Raji (cell line): Measurements from ENCODE around the gene MYL6.

Experiments
- POLR2A ChIP-seq: IDR thresholded peaks from 2 replicates; pipeline ENCODE4 v1.6.1; 2011; ENCODE audit warnings: low read depth, low read length, control low read depth; ENCODE audit not compliant: insufficient read depth

The MYL6 gene

GRCh38 chr12:56161690-56162351 lies 3.7 kb downstream of the MYL6 start:
- no peak for TF ChIP-seq POLR2A

- TF ChIP-seq POLR2A, result no peak
These were observed 4.5 kb downstream of the MYL6 start for GRCh38 chr12:56162468-56163290.

- TF ChIP-seq POLR2A, result no peak
These were observed 5.6 kb downstream of the MYL6 start for GRCh38 chr12:56163533-56164344.

GRCh38 chr12:56164345-56164729 lies 6.2 kb downstream of the MYL6 start:
- no peak for TF ChIP-seq POLR2A

- TF ChIP-seq POLR2A, result no peak
These were observed 7.2 kb downstream of the MYL6 start for GRCh38 chr12:56165369-56165768.

GRCh38 chr12:56169229-56169759 lies 11.1 kb downstream of the MYL6 start:
- TF ChIP-seq POLR2A, result no peak

- no peak for TF ChIP-seq POLR2A
These were observed 14.7 kb downstream of the MYL6 start for GRCh38 chr12:56172839-56173238.

- TF ChIP-seq POLR2A, result no peak
These were observed 20.2 kb downstream of the MYL6 start for GRCh38 chr12:56178347-56178746.

- no peak for TF ChIP-seq POLR2A
These were observed 28.8 kb downstream of the MYL6 start for GRCh38 chr12:56186957-56187356.

- TF ChIP-seq POLR2A, result no peak
These were observed 30.1 kb downstream of the MYL6 start for GRCh38 chr12:56188131-56188777.

- TF ChIP-seq POLR2A, result no peak; the same call in 1 of the 2 replicates
These were observed 30.6 kb downstream of the MYL6 start for GRCh38 chr12:56188778-56189098.

GRCh38 chr12:56189099-56189917 lies 31.1 kb downstream of the MYL6 start, which contains the start of gene SMARCC2:
Gene SMARCC2 (minus strand): TSS chr12:56189483. CDS start chr12:56189461, 22 bp downstream.
- peak; percentile 57 for TF ChIP-seq POLR2A

- TF ChIP-seq POLR2A, result peak; percentile 37
These were observed 31.9 kb downstream of the MYL6 start for GRCh38 chr12:56189918-56190694.
